Hippocampal formation (tissue), 2 donors: Measurements from ENCODE around the gene HTD2.
A peak's percentile ranks its signal among the peaks of the same experiment; 100 is the strongest.

Source experiments
- DNase-seq, 2 donors: peaks; one replicate each; lab custom pipeline; 2025; lab: John Stamatoyannopoulos, UW

The HTD2 gene

GRCh38 chr3:58292866-58293265 lies 13.5 kb upstream of the HTD2 start:
- no peak for DNase-seq

- DNase-seq, result peak; percentile 61
Measured at GRCh38 chr3:58293516-58293915, 12.8 kb upstream of the HTD2 start.

- DNase-seq, result peak; percentile 77 to 86
Measured at GRCh38 chr3:58296269-58296668, 10.1 kb upstream of the HTD2 start.

GRCh38 chr3:58296843-58297242 lies 9.5 kb upstream of the HTD2 start:
- DNase-seq, result no peak

GRCh38 chr3:58298190-58298589 lies 8.1 kb upstream of the HTD2 start:
- no peak for DNase-seq

GRCh38 chr3:58299075-58299474 lies 7.2 kb upstream of the HTD2 start:
- DNase-seq, result no peak

GRCh38 chr3:58299839-58300516 lies 6.3 kb upstream of the HTD2 start:
- DNase-seq, result peak; percentile 19 to 51

GRCh38 chr3:58307639-58308215 lies 1.4 kb downstream of the HTD2 start:
- DNase-seq, result no peak

- no peak for DNase-seq
Measured at GRCh38 chr3:58308728-58309127, 2.4 kb downstream of the HTD2 start.

- DNase-seq, result no peak
Measured at GRCh38 chr3:58317811-58318210, 11.5 kb downstream of the HTD2 start.

GRCh38 chr3:58321791-58322190 lies 15.5 kb downstream of the HTD2 start:
- DNase-seq, result no peak

- DNase-seq, result no peak
Measured at GRCh38 chr3:58322793-58323192, 16.5 kb downstream of the HTD2 start.

GRCh38 chr3:58323529-58324390 lies 17.4 kb downstream of the HTD2 start:
- DNase-seq, result no peak

GRCh38 chr3:58324391-58325390 lies 18.4 kb downstream of the HTD2 start:
- DNase-seq, result no peak

- no peak for DNase-seq
Measured at GRCh38 chr3:58325525-58325992, 19.2 kb downstream of the HTD2 start.

- no peak for DNase-seq
Measured at GRCh38 chr3:58326267-58326900, 20.1 kb downstream of the HTD2 start.

- DNase-seq, result no peak
Measured at GRCh38 chr3:58329150-58329921, 23.0 kb downstream of the HTD2 start.

GRCh38 chr3:58329922-58330413 lies 23.6 kb downstream of the HTD2 start:
- DNase-seq, result no peak

- no peak for DNase-seq
Measured at GRCh38 chr3:58331593-58332152, 25.4 kb downstream of the HTD2 start.
